ENCODE results near the gene PRSS12. TPM values are rescaled to one million over a fixed set of nuclear protein-coding genes. Genes with fewer than 3 reads are reported as not detected.
"Not testable (repeated sequence)": the region's sequence is repeated elsewhere in the genome, so short reads cannot be mapped to it uniquely, and the experiment has no call there.

The PRSS12 gene
- total RNA-seq, 2 donors from 2014 or later, result 0.07 TPM; not detected in 1

- DNase-seq (no peak), ATAC-seq (replicated peaks in 1 of 2) (no peak)
- no peak overlapping the region for H3K27ac Mint-ChIP-seq
- H3K4me3 Mint-ChIP-seq, result no peak overlapping the region
- no peaks in the 10 kb centered on the region for H3K36me3 Mint-ChIP-seq (ENCODE audit: insufficient read depth in 2 of 2)
- no peaks in the 10 kb centered on the region for H3K27me3 Mint-ChIP-seq (ENCODE audit: low read depth)
- H3K4me1 Mint-ChIP-seq (ENCODE audit: low read depth), result no peaks in the 10 kb centered on the region
- H3K9me3 Mint-ChIP-seq, result no peaks in the 10 kb centered on the region
Measured at GRCh38 chr4:118331352-118331751, 21.5 kb downstream of the PRSS12 start.

GRCh38 chr4:118329849-118330248 lies 23.0 kb downstream of the PRSS12 start:
- ATAC-seq (replicated peaks in 1 of 2), result no peak
- Mint-ChIP-seq H3K4me3 (no peak overlapping the region), H3K27me3 (ENCODE audit: low read depth) (no peaks in the 10 kb centered on the region)

GRCh38 chr4:118327554-118328241 lies 25.1 kb downstream of the PRSS12 start:
- no peaks in the 10 kb centered on the region for H3K4me1 Mint-ChIP-seq (ENCODE audit: low read depth)
- DNase-seq (no peak), ATAC-seq (replicated peaks in 1 of 2) (no peak)
- no peak overlapping the region for H3K27ac Mint-ChIP-seq
- H3K4me3 Mint-ChIP-seq, result no peak overlapping the region
- no peaks in the 10 kb centered on the region for H3K36me3 Mint-ChIP-seq (ENCODE audit: insufficient read depth in 2 of 2)
- H3K27me3 Mint-ChIP-seq (ENCODE audit: low read depth), result peaks cover 5% of the 10 kb centered on the region
- H3K9me3 Mint-ChIP-seq, result no peaks in the 10 kb centered on the region

More at GRCh38 chr4:118329849-118330248, 23.0 kb downstream of the PRSS12 start:
- Mint-ChIP-seq H3K4me1 (ENCODE audit: low read depth) (no peaks in the 10 kb centered on the region), H3K9me3 (no peaks in the 10 kb centered on the region), H3K27ac (no peak overlapping the region), H3K36me3 (ENCODE audit: insufficient read depth in 2 of 2) (no peaks in the 10 kb centered on the region)
- DNase-seq, result no peak

GRCh38 chr4:118326585-118326984 lies 26.2 kb downstream of the PRSS12 start:
- DNase-seq (no peak), ATAC-seq (replicated peaks in 1 of 2) (no peak)
- Mint-ChIP-seq H3K4me1 (ENCODE audit: low read depth) (no peaks in the 10 kb centered on the region), H3K36me3 (ENCODE audit: insufficient read depth in 2 of 2) (no peaks in the 10 kb centered on the region), H3K27ac (no peak overlapping the region), H3K9me3 (no peaks in the 10 kb centered on the region), H3K27me3 (ENCODE audit: low read depth) (peaks cover 5% of the 10 kb centered on the region), H3K4me3 (no peak overlapping the region)

- DNase-seq (no peak), ATAC-seq (replicated peaks in 1 of 2) (no peak)
- Mint-ChIP-seq H3K4me1 (ENCODE audit: low read depth) (no peaks in the 10 kb centered on the region), H3K27ac (no peak overlapping the region), H3K9me3 (no peaks in the 10 kb centered on the region), H3K27me3 (ENCODE audit: low read depth) (peaks cover 5% of the 10 kb centered on the region), H3K36me3 (ENCODE audit: insufficient read depth in 2 of 2) (no peaks in the 10 kb centered on the region), H3K4me3 (no peak overlapping the region)
Measured at GRCh38 chr4:118325431-118325830, 27.4 kb downstream of the PRSS12 start.

- no peak for ATAC-seq (replicated peaks in 1 of 2)
- no peak overlapping the region for H3K27ac Mint-ChIP-seq
- H3K27me3 Mint-ChIP-seq (ENCODE audit: low read depth), result peaks cover 15% of the 10 kb centered on the region
- no peak overlapping the region for H3K4me3 Mint-ChIP-seq
- no peaks in the 10 kb centered on the region for H3K9me3 Mint-ChIP-seq
- no peak for DNase-seq
- H3K36me3 Mint-ChIP-seq (ENCODE audit: insufficient read depth in 2 of 2), result no peaks in the 10 kb centered on the region
- H3K4me1 Mint-ChIP-seq (ENCODE audit: low read depth), result no peaks in the 10 kb centered on the region
Measured at GRCh38 chr4:118322831-118323502, 29.8 kb downstream of the PRSS12 start.

- H3K4me1 Mint-ChIP-seq (ENCODE audit: low read depth), result no peaks in the 10 kb centered on the region
- no peaks in the 10 kb centered on the region for H3K9me3 Mint-ChIP-seq
- no peak for DNase-seq
- no peak for ATAC-seq (replicated peaks in 1 of 2)
- peaks cover 19% of the 10 kb centered on the region for H3K27me3 Mint-ChIP-seq (ENCODE audit: low read depth)
- no peaks in the 10 kb centered on the region for H3K36me3 Mint-ChIP-seq (ENCODE audit: insufficient read depth in 2 of 2)
- no peak overlapping the region for H3K27ac Mint-ChIP-seq
- no peak overlapping the region for H3K4me3 Mint-ChIP-seq
Measured at GRCh38 chr4:118318931-118319330, 33.9 kb downstream of the PRSS12 start.

GRCh38 chr4:118317691-118318090 lies 35.1 kb downstream of the PRSS12 start:
- DNase-seq, result no peak
- no peaks in the 10 kb centered on the region for H3K4me1 Mint-ChIP-seq (ENCODE audit: low read depth)

GRCh38 chr4:118314221-118314620 lies 38.6 kb downstream of the PRSS12 start:
- no peak for DNase-seq
- Mint-ChIP-seq H3K27ac (no peak overlapping the region), H3K9me3 (no peaks in the 10 kb centered on the region), H3K27me3 (ENCODE audit: low read depth) (peaks cover 14% of the 10 kb centered on the region), H3K36me3 (ENCODE audit: insufficient read depth in 2 of 2) (no peaks in the 10 kb centered on the region), H3K4me3 (no peak overlapping the region), H3K4me1 (ENCODE audit: low read depth) (no peaks in the 10 kb centered on the region)
- ATAC-seq (replicated peaks in 1 of 2), result no peak

More at GRCh38 chr4:118317691-118318090, 35.1 kb downstream of the PRSS12 start:
- H3K4me3 Mint-ChIP-seq, result no peak overlapping the region
- H3K27ac Mint-ChIP-seq, result no peak overlapping the region
- no peaks in the 10 kb centered on the region for H3K9me3 Mint-ChIP-seq
- no peaks in the 10 kb centered on the region for H3K36me3 Mint-ChIP-seq (ENCODE audit: insufficient read depth in 2 of 2)
- ATAC-seq (replicated peaks in 1 of 2), result no peak
- peaks cover 14% of the 10 kb centered on the region for H3K27me3 Mint-ChIP-seq (ENCODE audit: low read depth)

GRCh38 chr4:118313098-118313497 lies 39.7 kb downstream of the PRSS12 start:
- no peak for ATAC-seq (replicated peaks in 1 of 2)
- no peaks in the 10 kb centered on the region for H3K9me3 Mint-ChIP-seq
- H3K27me3 Mint-ChIP-seq (ENCODE audit: low read depth), result peaks cover 5% of the 10 kb centered on the region
- no peak overlapping the region for H3K4me3 Mint-ChIP-seq
- DNase-seq, result no peak
- H3K4me1 Mint-ChIP-seq (ENCODE audit: low read depth), result no peaks in the 10 kb centered on the region
- H3K36me3 Mint-ChIP-seq (ENCODE audit: insufficient read depth in 2 of 2), result no peaks in the 10 kb centered on the region
- no peak overlapping the region for H3K27ac Mint-ChIP-seq

GRCh38 chr4:118308306-118309030 lies 44.3 kb downstream of the PRSS12 start:
- DNase-seq (no peak), ATAC-seq (replicated peaks in 1 of 2) (no peak)
- Mint-ChIP-seq H3K4me1 (ENCODE audit: low read depth) (no peaks in the 10 kb centered on the region), H3K36me3 (ENCODE audit: insufficient read depth in 2 of 2) (no peaks in the 10 kb centered on the region), H3K4me3 (no peak overlapping the region), H3K27me3 (ENCODE audit: low read depth) (peaks cover 14% of the 10 kb centered on the region), H3K27ac (no peak overlapping the region), H3K9me3 (no peaks in the 10 kb centered on the region)

- Mint-ChIP-seq H3K27ac (no peak overlapping the region), H3K9me3 (no peaks in the 10 kb centered on the region), H3K4me3 (no peak overlapping the region), H3K36me3 (ENCODE audit: insufficient read depth in 2 of 2) (no peaks in the 10 kb centered on the region), H3K4me1 (ENCODE audit: low read depth) (no peaks in the 10 kb centered on the region), H3K27me3 (ENCODE audit: low read depth) (peaks cover 14% of the 10 kb centered on the region)
- no peak for DNase-seq
- no peak for ATAC-seq (replicated peaks in 1 of 2)
Measured at GRCh38 chr4:118307643-118308042, 45.2 kb downstream of the PRSS12 start.

- H3K4me3 Mint-ChIP-seq; H3K4me1 Mint-ChIP-seq (ENCODE audit: low read depth); H3K36me3 Mint-ChIP-seq (ENCODE audit: insufficient read depth in 2 of 2); H3K9me3 Mint-ChIP-seq; ATAC-seq (replicated peaks in 1 of 2); H3K27me3 Mint-ChIP-seq (ENCODE audit: low read depth); H3K27ac Mint-ChIP-seq; DNase-seq: not testable (repeated sequence)
Measured at GRCh38 chr4:118299619-118300018, 53.2 kb downstream of the PRSS12 start.

Measured in activated T-cell treated with anti-CD3 and anti-CD28 coated beads, Interleukin-2, amount 50 U/mL, for 72 hours (primary cell).